ENCODE results near the gene ENOSF1. TPM values are rescaled to one million over a fixed set of nuclear protein-coding genes. Genes with fewer than 3 reads are reported as not detected.
"Not testable (repeated sequence)": the region's sequence is repeated elsewhere in the genome, so short reads cannot be mapped to it uniquely, and the experiment has no call there.

Gene ENOSF1
- total RNA-seq (10 to 100 TPM; 14.1 to 38.7 (median 22.2) TPM), polyA plus RNA-seq (10 to 100 TPM in 1 of 2 donors, 1 to 10 TPM in 1; 9.9 to 28.8 TPM)
- long read RNA-seq, donor 1, full-length matches to known transcripts = 5 of 28 reads
- long read RNA-seq, donor 1, partial matches to known transcripts = 3 of 28 reads
- long read RNA-seq, donor 1, other reads (novel, unspliced or antisense) = 20 of 28 reads
- long read RNA-seq, donor 2, transcript ENOSF1-201 (16 exons, 1,867 nt) = major isoform, 10 of 43 reads
- long read RNA-seq, donor 2, partial matches to known transcripts = 11 of 43 reads
- long read RNA-seq, donor 2, other reads (novel, unspliced or antisense) = 20 of 43 reads
- long read RNA-seq, donor 3, transcript ENOSF1-201 (16 exons, 1,867 nt) = major isoform, 6 of 23 reads
- long read RNA-seq, donor 3, partial matches to known transcripts = 1 of 23 reads
- long read RNA-seq, donor 3, other reads (novel, unspliced or antisense) = 15 of 23 reads

- DNase-seq = peak; percentile 80 to 90 (median 85)
- TF ChIP-seq CTCF (IDR thresholded peaks at IDR 0.05) = peak; percentile 63 to 91 (median 81)
- peak in 1 of 2 donors; percentile 20 for TF ChIP-seq POLR2A (IDR thresholded peaks at IDR 0.05)
- H3K4me1 ChIP-seq = peaks cover 0 to 26% (median 12%) of the 10 kb centered on the region in 12 donors
- peak within 1 kb of the TSS; percentile 47 to 89 (median 65) for H3K4me3 ChIP-seq
- H3K36me3 ChIP-seq = peaks cover 0 to 9% (median 0%) of the 10 kb centered on the region in 9 donors
- peak; percentile 73 to 97 (median 94) for ATAC-seq
- WGBS, 4 donors = 2 to 14% (median 6%) methylated on average over 44 to 91 of the region's 91 CpGs
- intact Hi-C loops (cut with DNase I) = loop anchor here in 1 of 10 donors (10.0 kb wide), 1 partner anchor 88 kb away; no protein-coding TSS in a partner anchor
- H3K27me3 ChIP-seq = no peaks in the 10 kb centered on the region
- H3K9me3 ChIP-seq = peaks cover 0 to 18% (median 0%) of the 10 kb centered on the region in 12 donors
- H3K27ac ChIP-seq = peak within 1 kb of the TSS in 11 of 12 donors; percentile 54 to 88 (median 75)
Measured at GRCh38 chr18:712401-713134, at the start of gene ENOSF1. TSS of gene ENOSF1 (minus strand) at chr18:712630. CDS start at chr18:712587, 43 bp downstream.

DNA sequence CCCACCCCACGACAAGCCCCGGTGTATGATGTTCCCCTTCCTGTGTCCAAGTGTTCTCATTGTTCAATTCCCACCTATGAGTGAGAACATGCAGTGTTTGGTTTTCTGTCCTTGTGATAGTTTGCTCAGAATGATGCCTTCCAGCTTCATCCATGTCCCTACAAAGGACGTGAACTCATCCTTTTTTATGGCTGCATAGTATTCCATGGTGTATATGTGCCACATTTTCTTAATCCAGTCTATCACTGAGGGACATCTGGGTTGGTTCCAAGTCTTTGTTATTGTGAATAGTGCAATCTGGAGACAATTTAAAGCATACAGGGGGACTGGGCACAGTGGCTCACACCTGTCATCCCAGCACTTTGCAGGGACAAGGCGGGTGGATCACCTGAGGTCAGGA, 47.4 kb upstream of the ENOSF1 start:
- H3K27me3 ChIP-seq, DNase-seq, H3K4me3 ChIP-seq, H3K27ac ChIP-seq, H3K9me3 ChIP-seq, H3K4me1 ChIP-seq, ATAC-seq: not testable (repeated sequence)
- WGBS, 4 donors = 93 to 98% (median 96%) methylated on average over 2 to 4 of the region's 4 CpGs
- intact Hi-C loops (cut with DNase I) = loop anchor here in 1 of 10 donors (5.0 kb wide), 1 partner anchor 47 kb away; no protein-coding TSS in a partner anchor
- H3K36me3 ChIP-seq = peaks cover 0 to 16% (median 5%) of the 10 kb centered on the region in 9 donors

DNA sequence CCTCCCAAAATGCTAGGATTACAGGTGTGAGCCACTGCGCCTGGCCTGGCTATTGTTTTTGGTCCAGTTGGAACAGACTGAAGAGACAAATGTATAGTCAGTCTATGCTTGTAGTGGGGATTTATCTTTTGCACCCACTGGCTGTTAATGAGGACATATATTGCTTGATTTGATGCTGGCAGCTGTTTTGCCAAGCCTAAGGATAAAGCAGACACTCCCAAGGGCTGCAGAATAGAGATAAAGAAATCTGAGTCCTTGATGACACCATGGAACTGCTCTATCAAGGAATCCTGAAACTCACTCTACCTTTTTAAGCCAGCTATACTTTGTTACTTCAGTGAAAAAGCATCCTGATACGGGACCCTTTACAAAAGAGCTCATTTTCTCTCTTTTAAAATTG, 43.1 kb upstream of the ENOSF1 start:
- Histone ChIP-seq H3K36me3 (peaks cover 0 to 53% (median 16%) of the 10 kb centered on the region in 9 donors), H3K4me3 (no peak overlapping the region), H3K9me3 (peaks cover 0 to 5% (median 0%) of the 10 kb centered on the region in 12 donors), H3K27ac (no peak overlapping the region), H3K27me3 (no peaks in the 10 kb centered on the region), H3K4me1 (no peaks in the 10 kb centered on the region)
- TF ChIP-seq POLR2A (IDR thresholded peaks at IDR 0.05) = no peak
- no peak for TF ChIP-seq CTCF (IDR thresholded peaks at IDR 0.05)
- no peak for DNase-seq
- intact Hi-C loops (cut with DNase I) = no loop called here
- WGBS, 4 donors = 68 to 78% (median 75%) methylated on average over 2 of the region's 2 CpGs
- no peak for ATAC-seq

DNA sequence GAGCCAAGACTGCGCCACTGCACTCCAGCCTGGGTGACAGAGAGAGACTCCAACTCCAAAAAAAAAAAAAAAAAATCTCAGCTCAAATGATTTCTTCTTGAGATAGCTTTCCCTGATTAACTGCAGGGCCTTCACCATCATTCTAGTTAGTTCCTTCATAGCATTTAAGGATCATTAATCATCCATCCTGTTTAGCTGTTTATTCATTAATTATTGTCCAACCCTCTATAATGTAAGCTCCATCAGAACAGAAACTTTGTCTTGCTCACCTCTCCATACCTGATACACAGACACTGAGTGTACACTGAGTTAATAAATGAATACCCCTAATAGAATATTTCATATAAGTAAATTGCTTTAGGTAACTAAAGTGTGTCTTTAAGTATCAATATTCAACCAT, 42.2 kb upstream of the ENOSF1 start:
- H3K36me3 ChIP-seq = peaks cover 0 to 60% (median 21%) of the 10 kb centered on the region in 9 donors
- no peak for DNase-seq
- TF ChIP-seq POLR2A (IDR thresholded peaks at IDR 0.05) = no peak
- H3K27me3 ChIP-seq = no peaks in the 10 kb centered on the region
- ATAC-seq = no peak
- H3K4me1 ChIP-seq = no peaks in the 10 kb centered on the region
- H3K27ac ChIP-seq = no peak overlapping the region
- no peaks in the 10 kb centered on the region for H3K9me3 ChIP-seq
- 93 to 97% (median 95%) methylated on average over 1 of the region's 1 CpG for WGBS, 4 donors
- H3K4me3 ChIP-seq = no peak overlapping the region
- intact Hi-C loops (cut with DNase I) = loop anchor here in 2 of 10 donors (5.0 kb wide), 2 partner anchors 53 to 63 kb away; no protein-coding TSS in a partner anchor

Measured in heart left ventricle (tissue), 16 donors.